K562 (cell line): ENCODE results near the gene PTPMT1. TPM values are rescaled to one million over a fixed set of nuclear protein-coding genes. Genes with fewer than 3 reads are reported as not detected.

Source experiments
- CHD7 ChIP-seq: fragments of 200-600 bp; sonication (generic); IDR thresholded peaks from one replicate; pipeline ENCODE4 v1.6.1; 2012; ENCODE audit warnings: mild to moderate bottlenecking, low read depth, low read length, inconsistent platforms
- ILF3 ChIP-seq: fragments of 450-650 bp; IDR thresholded peaks from 2 replicates; pipeline ENCODE4 v1.6.1; 2018; ENCODE audit warnings: antibody characterized with exemption, mild to moderate bottlenecking, moderate library complexity, borderline replicate concordance
- SOX6 ChIP-seq: fragments of 450-650 bp; IDR thresholded peaks from 2 replicates; pipeline ENCODE4 v1.6.1; 2014; ENCODE audit warnings: mild to moderate bottlenecking
- THRB ChIP-seq: fragments of 450-650 bp; formaldehyde crosslinking; conservative IDR thresholded peaks from 2 replicates; pipeline ENCODE4 v1.4.0; 2022; ENCODE audit warnings: mild to moderate bottlenecking, missing genetic modification characterization
- ZBTB17 ChIP-seq: fragments of 450-650 bp; formaldehyde crosslinking; IDR thresholded peaks from 2 replicates; pipeline ENCODE4 v1.4.0; 2020; ENCODE audit warnings: mild to moderate bottlenecking
- ZFPM2 ChIP-seq: fragments of 250-450 bp; sonication (Bioruptor Pico); IDR thresholded peaks from 2 replicates; pipeline ENCODE4 v1.5.1; 2022; ENCODE audit warnings: mild to moderate bottlenecking
- polyA plus RNA-seq, 8 experiments: library from polyadenylated mRNA; depleted of rRNA in 4 of 8; stranded (reverse) in 5 of 8; unstranded in 3 of 8; fragments of >200 nt; fragmentation: Nextera tagmentation in 2 of 8; fragmentation: Illumina TruSeq in 1 of 8; extraction: Ambion mirVana in 2 of 8; extraction: Trizol in 1 of 8; gene quantifications; 2 replicates each; pipeline versions ENCODE4 v1.2.1 to v1.2.3, GENCODE V29; 2011 to 2014; ENCODE audit warnings: inconsistent platforms in 1 of 8, missing spikeins in 1 of 8
- total RNA-seq, 7 experiments: library from RNA; depleted of rRNA in 6 of 7; stranded (reverse); fragments of >200 nt in 6 of 7; fragmentation: Illumina TruSeq in 2 of 7; extraction: Trizol in 2 of 7; gene quantifications; 2 replicates each; pipeline versions ENCODE4 v1.2.1 to v1.2.3, GENCODE V29; 2011 to 2021; ENCODE audit warnings: low replicate concordance in 1 of 7

PTPMT1 gene
- total and polyA plus RNA-seq, 9 of the 15 experiments (the other 6 are each of a cell fraction or from before 2014, with no cell fraction given): 10.4 to 140 (median 67.2) TPM

GRCh38 chr11:47578524-47579494 lies 13.4 kb downstream of the PTPMT1 start, which contains the start of the genes KBTBD4 and NDUFS3 (continued):
- TF ChIP-seq THRB (CRISPR knock-in tag): peak; percentile 51; the same call in 1 of the 2 replicates
- peak; percentile 69 for TF ChIP-seq SOX6
- TF ChIP-seq ZBTB17 (CRISPR knock-in tag): 0 out of 2 replicates have a peak, but pooled peaks have one; percentile 34
- TF ChIP-seq CHD7: peak; percentile 49
- no peak; the same call in 1 of the 2 replicates for TF ChIP-seq ILF3
- TF ChIP-seq ZFPM2: no peak
